WTC11 (cell line): ENCODE results near the gene ZNF329. TPM values are rescaled to one million over a fixed set of nuclear protein-coding genes. Genes with fewer than 3 reads are reported as not detected.
A peak's percentile ranks its signal among the peaks of the same experiment; 100 is the strongest.

Experiments used
- ATAC-seq: fragments of 200-7000 bp; cut with Tn5 transposase; 2 replicates; pipeline ENCODE4 v1.10.0; 2021; ENCODE audit warnings: mild to moderate bottlenecking, moderate library complexity
- CTCF ChIA-PET: fragments of 300-600 bp; sonication (Branson Sonifier 250); formaldehyde crosslinking; loops from one replicate; lab custom pipeline; 2021; ENCODE audit warnings: antibody characterized with exemption; lab: Charles Lee
- POLR2A ChIA-PET: fragments of 350-600 bp; sonication (Branson Sonifier 250); formaldehyde crosslinking; loops from one replicate; lab custom pipeline; 2021; ENCODE audit warnings: antibody characterized with exemption; lab: Charles Lee
- DNase-seq: peaks from one replicate; pipeline ENCODE4 v3.0.0; 2021; ENCODE audit warnings: low spot score
- H3K27ac Mint-ChIP-seq: 2 replicates; pipeline ENCODE4 v1.8.0; 2021; ENCODE audit warnings: mixed read lengths
- H3K27me3 Mint-ChIP-seq: 2 replicates; pipeline ENCODE4 v1.8.0; 2021; ENCODE audit warnings: low read depth, mild to moderate bottlenecking, moderate library complexity, mixed read lengths
- H3K36me3 Mint-ChIP-seq: 2 replicates; pipeline ENCODE4 v1.8.0; 2021; ENCODE audit warnings: mixed read lengths
- H3K4me1 Mint-ChIP-seq: 2 replicates; pipeline ENCODE4 v1.8.0; 2022; ENCODE audit warnings: mixed read lengths
- H3K4me3 Mint-ChIP-seq: 2 replicates; pipeline ENCODE4 v1.8.0; 2021; ENCODE audit warnings: mild to moderate bottlenecking, moderate library complexity, mixed read lengths
- H3K9me3 Mint-ChIP-seq: 2 replicates; pipeline ENCODE4 v1.8.0; 2021; ENCODE audit warnings: mixed read lengths
- CDX4 ChIP-seq: fragments of 250-450 bp; sonication (Bioruptor Pico); IDR thresholded peaks from 2 replicates; pipeline ENCODE4 v1.9.0; 2021; ENCODE audit warnings: moderate library complexity, mild to moderate bottlenecking, inconsistent platforms, borderline replicate concordance
- GRHL2 ChIP-seq: fragments of 250-450 bp; sonication (Bioruptor Pico); IDR thresholded peaks from 2 replicates; pipeline ENCODE4 v1.8.0; 2022; ENCODE audit warnings: mild to moderate bottlenecking, moderate library complexity; ENCODE audit not compliant: insufficient replicate concordance, severe bottlenecking
- NFE2L1 ChIP-seq: sonication (generic); formaldehyde crosslinking; IDR thresholded peaks from 2 replicates; pipeline ENCODE4 v1.8.1; 2023; ENCODE audit warnings: missing genetic modification reagents
- OVOL2 ChIP-seq: fragments of 250-450 bp; sonication (Bioruptor Pico); IDR thresholded peaks from 2 replicates; pipeline ENCODE4 v1.9.0; 2021; ENCODE audit warnings: mild to moderate bottlenecking, borderline replicate concordance
- PRRX2 ChIP-seq: fragments of 250-450 bp; sonication (Bioruptor Pico); IDR thresholded peaks from 2 replicates; pipeline ENCODE4 v1.8.0; 2021; ENCODE audit warnings: mild to moderate bottlenecking
- RORB ChIP-seq: fragments of 250-450 bp; sonication (Bioruptor Pico); IDR thresholded peaks from 2 replicates; pipeline ENCODE4 v1.9.0; 2021; ENCODE audit warnings: mild to moderate bottlenecking
- SMAD3 ChIP-seq: sonication (generic); formaldehyde crosslinking; IDR thresholded peaks from 2 replicates; pipeline ENCODE4 v1.8.0; 2022; ENCODE audit warnings: missing genetic modification reagents, mild to moderate bottlenecking, borderline replicate concordance
- TEAD1 ChIP-seq: sonication (generic); formaldehyde crosslinking; IDR thresholded peaks from 2 replicates; pipeline ENCODE4 v1.8.0; 2022; ENCODE audit warnings: mild to moderate bottlenecking, missing genetic modification reagents
- ZBTB21 ChIP-seq: sonication (generic); formaldehyde crosslinking; IDR thresholded peaks from 2 replicates; pipeline ENCODE4 v1.8.1; 2023; ENCODE audit warnings: mild to moderate bottlenecking, missing genetic modification reagents, borderline replicate concordance
- ZBTB43 ChIP-seq: sonication (generic); formaldehyde crosslinking; IDR thresholded peaks from 2 replicates; pipeline ENCODE4 v1.8.1; 2023; ENCODE audit warnings: mild to moderate bottlenecking, missing genetic modification reagents
- ZNF232 ChIP-seq: sonication (generic); formaldehyde crosslinking; IDR thresholded peaks from 2 replicates; pipeline ENCODE4 v1.8.0; 2022; ENCODE audit warnings: mild to moderate bottlenecking, missing genetic modification reagents
- ZNF396 ChIP-seq: fragments of 250-450 bp; sonication (Bioruptor Pico); IDR thresholded peaks from 2 replicates; pipeline ENCODE4 v1.8.0; 2021; ENCODE audit warnings: mild to moderate bottlenecking, moderate library complexity, borderline replicate concordance
- ZNF532 ChIP-seq: fragments of 250-450 bp; sonication (Bioruptor Pico); IDR thresholded peaks from 2 replicates; pipeline ENCODE4 v1.9.0; 2021; ENCODE audit warnings: mild to moderate bottlenecking, borderline replicate concordance
- total RNA-seq: library from RNA; stranded (reverse); gene quantifications from 3 replicates; pipeline ENCODE4 v1.2.3, GENCODE V29; 2021

ZNF329 gene
- total RNA-seq, 1 experiment from 2014 or later: 16.3 TPM

GRCh38 chr19:58150328-58150921, at the start of gene ZNF329 (continued):
- TF ChIP-seq ZNF532 (no peak), NFE2L1 (CRISPR knock-in tag) (peak; percentile 58; the same call in 1 of the 2 replicates), TEAD1 (CRISPR knock-in tag) (no peak), GRHL2 (CRISPR knock-in tag) (no peak), ZBTB21 (CRISPR knock-in tag) (no peak), SMAD3 (CRISPR knock-in tag) (no peak), ZBTB43 (CRISPR knock-in tag) (no peak), CDX4 (no peak)

- H3K27me3 Mint-ChIP-seq: peaks cover 17% of the 10 kb centered on the region
- H3K4me3 Mint-ChIP-seq: no peak overlapping the region
- POLR2A ChIA-PET: no interaction called here
- ATAC-seq (no peak), DNase-seq (no peak)
- CTCF ChIA-PET: no interaction called here
- peaks cover 97% of the 10 kb centered on the region for H3K36me3 Mint-ChIP-seq
- H3K9me3 Mint-ChIP-seq: peaks cover 74% of the 10 kb centered on the region
- H3K4me1 Mint-ChIP-seq: no peaks in the 10 kb centered on the region
- TF ChIP-seq OVOL2 (CRISPR knock-in tag): no peak
- no peak overlapping the region for H3K27ac Mint-ChIP-seq
Measured at GRCh38 chr19:58196901-58197616, 46.5 kb upstream of the ZNF329 start.

- Mint-ChIP-seq H3K36me3 (peaks cover 50% of the 10 kb centered on the region), H3K27ac (no peak overlapping the region; the same call in 1 of the 2 replicates), H3K4me1 (peaks cover 10% of the 10 kb centered on the region), H3K9me3 (peaks cover 12% of the 10 kb centered on the region), H3K27me3 (no peaks in the 10 kb centered on the region), H3K4me3 (peak overlapping the region; percentile 91)
- ChIA-PET POLR2A (interaction anchor here (0.8 to 1.8 kb wide), 6 partner anchors 20 to 143 kb away, joined by 3 to 8 read pairs (median 4); partner anchors contain the start of genes ZNF544 and ZSCAN22), CTCF (interaction anchor here (0.7 to 1.6 kb wide), 8 partner anchors 20 to 267 kb away, joined by 3 to 6 read pairs (median 3); partner anchors contain the start of gene ZNF324B)
- no peak; the same call in 1 of the 2 replicates for ATAC-seq
- DNase-seq: no peak
- TF ChIP-seq ZNF396 (CRISPR knock-in tag): no peak
- TF ChIP-seq ZNF232 (CRISPR knock-in tag): no peak
- no peak for TF ChIP-seq PRRX2
- TF ChIP-seq RORB (CRISPR knock-in tag): no peak
Measured at GRCh38 chr19:58183817-58184215, 33.2 kb upstream of the ZNF329 start.
